T-helper 22 cell (primary cell): ENCODE data around the gene HS3ST1.
"Not testable (repeated sequence)": the region's sequence is repeated elsewhere in the genome, so short reads cannot be mapped to it uniquely, and the experiment has no call there.

Source experiments
- DNase-seq: peaks from one replicate; pipeline ENCODE4 v3.0.0-alpha.2; 2020; ENCODE audit warnings: low read depth

The HS3ST1 gene

DNA sequence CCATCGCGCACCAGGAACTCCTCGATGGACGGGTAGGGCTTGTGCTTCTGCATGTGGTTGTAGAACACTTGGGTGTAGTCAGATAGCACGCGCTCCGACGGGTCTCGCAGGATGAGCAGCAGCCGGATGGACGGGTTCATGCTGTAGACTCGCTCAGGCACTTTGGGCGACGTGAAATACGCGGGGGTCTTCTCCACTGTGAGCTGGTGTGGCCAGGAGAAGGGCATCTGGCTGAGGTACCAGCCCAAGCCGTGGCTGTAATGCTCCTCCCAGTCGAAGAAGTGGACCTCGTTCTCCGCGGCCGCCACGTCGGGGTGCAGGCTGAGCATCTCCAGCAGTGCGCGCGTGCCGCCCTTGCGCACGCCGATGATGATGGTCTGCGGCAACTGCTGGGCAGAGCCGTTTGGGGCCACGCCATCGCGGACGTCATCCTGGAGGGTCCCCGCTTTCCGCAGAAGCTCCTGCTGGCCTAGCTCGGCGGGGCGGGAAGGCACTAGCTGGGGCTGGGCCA is 29.2 kb downstream of the HS3ST1 start:
- DNase-seq = no peak

DNA sequence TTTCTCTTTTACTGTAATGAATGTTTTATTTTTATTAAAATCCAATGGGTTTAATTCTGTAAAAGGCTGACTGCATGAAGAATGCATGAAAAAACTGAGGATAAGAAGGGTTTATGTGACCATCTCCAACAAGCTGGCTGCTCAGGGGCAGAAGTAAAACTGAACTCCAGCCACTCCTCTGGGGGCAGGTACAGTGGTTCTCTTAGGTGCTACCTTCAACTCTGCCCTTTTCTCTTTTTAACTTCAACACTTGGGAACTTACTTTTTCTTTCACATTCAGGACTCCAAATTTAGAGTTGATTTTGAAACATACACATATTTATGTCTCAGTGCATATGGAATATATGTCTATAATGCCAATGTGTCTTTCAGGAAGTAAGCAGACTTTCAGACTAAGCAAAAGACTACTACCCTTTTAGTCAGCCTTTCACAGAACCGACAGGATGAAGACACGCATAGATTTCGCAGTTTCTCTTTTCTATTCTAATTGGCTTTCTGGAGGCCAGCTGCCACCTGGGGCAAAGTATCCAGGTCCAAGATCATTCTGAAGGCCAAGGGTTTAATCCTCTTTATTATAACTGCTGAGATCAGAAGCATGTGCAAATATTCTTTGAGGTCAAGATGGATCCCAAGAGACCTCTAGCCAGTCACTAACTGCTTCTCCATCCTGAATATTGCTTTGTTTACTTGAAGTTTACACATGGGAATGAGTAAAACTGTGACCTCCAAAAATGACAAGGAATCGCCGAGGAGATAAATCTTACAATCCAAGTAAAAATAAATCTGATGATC is 30.7 kb downstream of the HS3ST1 start:
- no peak for DNase-seq

DNA sequence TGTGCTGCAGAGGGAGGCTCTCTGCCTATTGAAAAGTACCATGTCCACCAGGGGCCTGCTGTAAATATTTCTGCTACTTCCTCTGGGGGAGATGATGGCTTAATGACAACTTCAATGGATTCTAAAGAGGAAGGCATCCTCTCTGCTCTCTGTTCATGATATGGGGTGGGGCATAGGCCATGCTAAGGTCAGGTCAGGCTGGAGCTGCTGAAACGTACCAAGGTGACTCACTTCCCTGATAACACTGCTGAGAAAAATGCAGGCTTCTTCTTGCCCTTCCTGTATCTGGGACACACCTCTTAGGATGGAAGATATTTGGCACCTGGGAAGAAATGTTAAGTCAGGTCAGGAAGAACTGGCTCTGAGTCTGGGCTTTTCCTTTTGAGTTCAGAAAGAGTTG is 31.5 kb downstream of the HS3ST1 start:
- DNase-seq = no peak

DNA sequence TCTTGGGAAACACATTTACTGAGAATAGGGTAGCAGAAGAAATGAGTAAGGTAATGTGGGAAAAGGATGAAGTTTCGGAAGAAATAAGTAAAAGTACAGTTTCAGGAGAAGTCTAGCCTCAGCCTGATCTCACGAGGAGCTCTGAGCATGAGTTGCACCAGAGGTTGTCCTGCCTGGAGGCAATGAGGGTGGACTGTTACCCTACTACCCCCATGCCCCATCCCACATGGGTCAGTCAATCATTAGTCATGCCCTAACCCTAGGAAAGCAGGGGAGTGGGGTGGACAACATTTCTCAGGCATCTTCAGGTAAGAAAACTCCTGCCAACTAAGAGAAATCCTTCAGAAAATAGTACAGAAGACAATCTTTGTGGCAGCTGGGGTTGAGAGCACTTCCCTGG is 35.1 kb downstream of the HS3ST1 start:
- no peak for DNase-seq

DNA sequence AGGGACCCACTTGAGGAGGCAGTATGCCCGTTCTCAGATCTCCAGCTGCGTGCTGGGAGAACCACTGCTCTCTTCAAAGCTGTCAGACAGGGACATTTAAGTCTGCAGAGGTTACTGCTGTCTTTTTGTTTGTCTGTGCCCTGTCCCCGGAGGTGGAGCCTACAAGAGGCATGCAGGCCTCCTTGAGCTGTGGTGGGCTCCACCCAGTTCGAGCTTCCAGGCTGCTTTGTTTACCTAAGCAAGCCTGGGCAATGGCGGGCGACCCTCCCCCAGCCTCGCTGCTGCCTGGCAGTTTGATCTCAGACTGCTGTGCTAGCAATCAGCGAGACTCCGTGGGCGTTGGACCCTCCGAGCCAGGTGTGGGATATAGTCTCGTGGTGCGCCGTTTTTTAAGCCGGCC is 44.6 kb downstream of the HS3ST1 start:
- not testable (repeated sequence) for DNase-seq

DNA sequence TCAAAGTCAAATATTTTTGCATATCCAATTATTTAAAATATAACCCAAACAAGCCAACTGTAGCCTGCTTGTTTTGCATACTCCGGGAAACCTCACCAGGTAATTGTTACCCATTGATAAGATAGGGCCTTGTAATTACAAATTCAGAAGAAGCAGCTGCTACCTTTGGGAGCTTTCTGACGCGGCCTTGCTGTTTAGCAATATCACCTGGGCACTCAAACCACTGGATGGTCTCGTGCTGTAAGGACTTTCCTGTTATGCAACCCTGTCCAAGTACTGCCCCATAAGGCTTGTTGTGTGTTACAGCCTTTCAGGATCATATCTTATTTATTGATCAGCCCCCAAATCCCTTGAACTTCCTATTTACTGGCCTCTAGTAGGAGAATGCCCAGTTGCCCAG is 52.1 kb downstream of the HS3ST1 start:
- no peak for DNase-seq

DNA sequence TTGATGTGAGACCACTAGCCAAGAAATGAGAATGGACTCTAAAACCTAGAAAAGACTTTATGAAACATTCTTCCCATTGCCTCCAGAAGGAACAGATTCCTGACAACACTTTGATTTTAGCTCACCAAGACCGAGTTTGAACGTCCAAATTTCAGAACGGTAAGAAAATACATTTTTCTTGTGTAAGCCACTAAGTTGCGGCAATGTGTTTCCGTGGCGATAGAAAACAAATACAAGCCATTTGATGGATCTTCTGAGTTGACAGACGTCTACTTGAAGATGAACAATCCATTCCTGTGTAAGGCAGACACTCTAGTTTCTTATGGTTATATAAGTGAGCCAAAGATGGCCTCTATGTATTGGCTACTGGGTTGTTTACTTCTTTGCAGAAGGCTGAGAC is 52.5 kb downstream of the HS3ST1 start:
- no peak for DNase-seq

DNA sequence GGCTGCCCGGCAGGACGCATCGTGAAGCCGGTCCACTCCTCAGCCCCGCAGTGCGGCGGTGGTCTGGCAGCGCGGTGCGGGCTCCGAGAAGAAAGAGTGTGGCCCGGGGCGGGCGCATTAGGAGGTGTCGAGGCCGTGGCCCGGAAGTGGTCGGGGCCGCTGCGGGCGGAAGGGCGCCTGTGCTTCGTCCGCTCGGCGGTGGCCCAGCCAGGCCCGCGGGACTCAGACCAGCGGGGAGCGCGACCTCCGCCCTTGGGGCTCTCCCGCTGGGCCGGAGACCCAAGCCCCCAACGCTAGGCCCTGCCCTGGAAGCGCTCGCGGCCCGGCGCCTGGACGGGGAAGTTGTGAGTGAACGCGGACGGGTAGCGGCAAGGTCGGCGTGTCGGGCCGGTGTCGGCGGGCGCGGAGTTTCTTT is 60.0 kb downstream of the HS3ST1 start:
- no peak for DNase-seq

DNA sequence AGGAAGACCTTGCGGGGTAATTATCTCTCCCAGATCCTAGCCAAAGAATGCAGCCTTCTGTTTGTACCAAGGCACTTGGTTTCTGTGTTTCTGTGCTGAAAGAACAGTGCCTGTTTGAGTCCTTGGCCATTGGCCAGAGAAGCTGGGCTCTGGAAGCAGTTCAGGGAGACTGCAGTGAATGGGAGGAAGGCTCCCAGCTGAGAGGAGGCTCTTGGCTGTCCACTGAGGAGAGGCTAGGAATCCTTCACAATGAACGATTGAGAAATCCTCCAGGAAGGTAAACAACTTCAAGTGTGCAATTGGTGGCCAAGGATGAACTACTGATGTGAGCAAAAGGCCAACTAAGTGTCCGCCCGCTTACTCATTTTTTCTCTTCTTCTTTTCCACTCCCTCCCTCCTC is 61.3 kb downstream of the HS3ST1 start:
- no peak for DNase-seq

DNA sequence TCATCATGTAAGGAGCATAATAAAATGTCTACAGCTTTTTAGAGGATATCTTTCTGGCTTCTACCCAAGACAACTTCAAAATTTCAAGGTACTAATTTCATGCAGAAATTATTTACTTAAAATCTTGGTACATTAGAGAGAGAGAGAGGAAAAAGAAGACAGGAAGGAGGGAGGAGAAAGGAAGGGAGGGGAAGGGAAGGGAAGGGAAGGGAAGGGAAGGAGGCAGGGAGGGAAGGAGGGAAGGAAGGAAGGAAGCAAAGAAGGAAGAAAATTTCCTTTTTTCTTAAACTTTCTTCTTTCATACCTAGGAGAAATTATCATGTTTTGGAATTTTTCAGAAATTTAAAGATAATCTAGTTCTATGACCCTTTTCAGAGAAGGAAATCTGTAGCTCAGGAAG is 61.8 kb downstream of the HS3ST1 start:
- DNase-seq = no peak

DNA sequence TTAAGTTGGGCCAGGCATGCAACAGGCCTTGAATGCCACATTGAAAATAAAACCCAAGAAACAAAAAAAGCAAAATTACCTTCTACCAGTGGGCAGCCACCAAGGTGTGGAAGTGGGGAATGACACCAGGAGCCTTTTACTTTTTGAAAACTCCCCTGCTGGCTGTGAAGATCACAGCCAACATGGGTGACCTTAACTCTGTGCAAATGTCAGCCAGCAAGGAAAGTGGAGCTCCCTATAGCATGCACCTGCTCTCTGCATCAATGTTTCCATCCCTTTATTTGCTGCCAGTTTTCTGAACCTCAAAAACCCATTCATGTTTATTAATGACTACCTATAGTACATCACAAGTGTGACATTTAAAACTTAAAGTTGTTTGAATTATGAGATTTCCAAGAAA is 63.7 kb downstream of the HS3ST1 start:
- DNase-seq = no peak

DNA sequence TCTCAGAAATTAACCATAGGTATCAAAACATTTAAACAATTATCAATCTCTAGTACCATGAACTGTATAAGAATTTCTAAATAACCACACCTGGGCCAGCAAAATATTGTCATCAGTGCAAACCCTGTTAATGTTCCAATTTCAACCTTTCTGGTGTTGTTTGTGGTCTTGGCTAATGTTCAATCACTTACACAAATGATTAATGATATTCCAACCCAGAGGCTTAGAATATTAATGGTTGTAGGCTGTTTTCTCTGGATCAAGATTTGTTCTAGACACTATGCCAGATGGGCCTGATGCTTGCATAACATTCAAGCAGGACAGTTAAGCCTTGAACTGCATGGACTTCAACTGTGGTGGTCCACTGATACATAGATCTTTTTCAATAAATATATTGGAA is 69.1 kb downstream of the HS3ST1 start:
- no peak for DNase-seq

DNA sequence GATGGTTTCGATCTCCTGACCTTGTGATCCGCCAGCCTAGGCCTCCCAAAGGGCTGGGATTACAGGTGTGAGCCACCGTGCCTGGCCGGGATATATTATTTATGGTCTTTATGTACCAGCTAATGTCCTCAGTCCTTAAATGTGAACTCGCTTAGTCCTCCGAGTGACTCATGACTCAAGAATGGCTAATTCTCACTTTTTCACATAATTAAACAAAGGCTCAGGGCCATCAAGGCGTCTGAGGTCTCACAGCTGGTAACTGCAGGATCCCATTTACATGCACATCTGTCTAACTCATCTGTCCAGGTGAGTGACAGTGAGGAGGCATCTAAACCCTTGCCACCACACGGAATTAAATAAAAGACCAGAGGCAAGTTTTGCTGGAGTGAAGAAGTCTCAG is 73.5 kb downstream of the HS3ST1 start:
- DNase-seq = no peak

DNA sequence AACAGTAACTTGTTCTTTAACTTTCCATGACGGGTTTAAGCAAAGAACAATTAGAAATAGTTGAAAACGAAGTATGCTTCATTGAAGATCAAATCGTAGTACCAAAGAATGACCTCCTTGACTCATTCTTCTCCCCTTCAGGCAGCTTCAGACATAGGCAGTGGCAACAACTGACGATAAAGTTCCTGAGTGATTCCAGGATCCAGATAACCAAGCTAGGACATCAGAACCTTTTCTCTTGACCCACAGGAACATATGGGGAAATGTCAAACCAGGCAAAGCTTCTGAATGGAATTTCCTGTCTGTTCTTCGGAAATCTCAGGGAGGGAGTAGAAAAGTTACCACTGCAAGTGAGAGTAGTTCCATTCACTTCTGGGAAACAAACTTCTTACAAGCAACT is 74.2 kb downstream of the HS3ST1 start:
- DNase-seq = no peak

DNA sequence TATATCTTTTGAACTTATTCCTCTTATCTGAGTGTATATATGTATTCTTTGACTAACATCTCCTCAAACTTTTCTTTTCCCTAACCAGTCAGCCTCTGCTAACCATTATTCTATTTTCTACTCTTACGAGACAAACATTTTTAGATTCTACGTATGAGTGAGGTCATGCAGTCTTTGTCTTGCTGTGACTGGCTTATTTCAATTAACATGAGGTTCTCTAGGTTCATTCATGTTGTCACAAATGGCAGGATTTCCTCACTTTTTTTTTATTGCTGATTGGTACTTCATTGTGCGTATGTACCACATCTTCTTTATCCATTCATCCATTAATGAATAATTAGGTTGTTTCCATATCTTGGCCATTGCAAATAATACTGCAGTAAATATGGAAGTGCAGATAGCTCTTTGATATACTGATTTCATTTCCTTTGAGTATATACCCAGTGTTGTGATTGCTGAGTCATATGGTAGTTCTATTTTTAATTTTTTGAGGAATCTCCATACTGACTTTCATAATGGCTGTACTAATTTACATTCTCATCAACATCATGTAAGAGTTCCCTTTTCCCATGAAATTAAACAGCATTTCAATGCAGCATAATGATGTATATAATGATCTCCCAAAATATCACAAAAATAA is 80.1 kb downstream of the HS3ST1 start:
- DNase-seq = no peak

DNA sequence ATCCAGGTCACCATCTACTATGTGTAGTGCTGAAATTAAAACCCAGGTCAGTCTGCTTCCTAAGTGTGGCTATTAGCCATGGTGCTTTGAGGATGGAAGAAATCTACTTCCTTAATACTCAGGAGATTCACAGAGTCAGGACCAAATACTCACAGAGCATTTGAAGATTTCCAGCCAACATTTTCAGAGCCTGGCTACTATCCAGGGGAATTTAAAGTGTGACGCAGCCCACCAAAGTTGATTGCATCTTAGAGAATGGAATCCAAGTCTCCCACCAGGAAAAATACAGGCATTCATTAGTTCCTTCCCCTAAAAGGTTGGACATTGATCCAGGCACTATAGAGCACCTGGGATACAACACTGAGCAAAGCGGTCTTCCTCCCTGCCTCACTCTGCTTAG is 83.8 kb downstream of the HS3ST1 start:
- DNase-seq = no peak

DNA sequence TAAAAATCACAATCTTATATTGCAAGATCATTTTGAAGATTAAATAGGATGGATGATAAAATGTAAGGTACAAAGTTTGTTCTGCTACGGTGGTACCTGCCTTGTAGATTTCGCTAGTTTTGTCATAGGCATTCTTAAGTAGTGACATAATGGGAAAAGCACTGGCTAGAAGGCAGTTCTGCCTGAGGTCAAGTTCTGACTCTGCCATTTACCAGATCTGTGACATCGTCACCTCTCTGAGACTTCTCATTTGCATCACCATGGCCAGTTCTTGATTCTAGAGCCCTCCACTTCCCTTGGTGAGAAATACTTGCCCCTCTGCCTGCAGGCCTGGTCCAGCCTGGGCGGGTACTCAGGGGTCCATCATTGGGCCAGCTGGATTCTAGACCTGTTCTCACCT is 85.2 kb downstream of the HS3ST1 start:
- DNase-seq = no peak
